Common myeloid progenitor, CD34-positive (primary cell): ENCODE data around the gene TRIO.

Experiments used
- CTCF ChIA-PET: fragments of 350-600 bp; sonication (Branson Sonifier 250); formaldehyde crosslinking; loops from one replicate; lab custom pipeline; 2021; ENCODE audit warnings: antibody characterized with exemption; lab: Charles Lee
- POLR2A ChIA-PET: fragments of 350-600 bp; sonication (Branson Sonifier 250); formaldehyde crosslinking; loops from one replicate; lab custom pipeline; 2021; ENCODE audit warnings: antibody characterized with exemption; lab: Charles Lee
- DNase-seq, 3 donors: peaks; one replicate each; pipeline versions ENCODE4 v3.0.0 to v3.0.0-alpha.2; 2013
- H3K27ac ChIP-seq, 2 experiments: 1 replicate in 1 of 2; 2 replicates in 1 of 2; pipeline ENCODE4 v1.7.0; 2013; ENCODE audit warnings: inconsistent platforms in 2 of 2, low read length in 2 of 2, mild to moderate bottlenecking in 2 of 2, low read depth in 1 of 2, moderate library complexity in 1 of 2; ENCODE audit not compliant: severe bottlenecking in 2 of 2, insufficient read depth in 1 of 2, poor library complexity in 1 of 2
- H3K27me3 ChIP-seq, 5 experiments: replicated peaks in 2 of 5; 1 replicate in 3 of 5; 2 replicates in 2 of 5; pipeline versions ENCODE4 v1.6.1 to v1.7.0; 2013; ENCODE audit warnings: low read length in 4 of 5, mild to moderate bottlenecking in 2 of 5, moderate library complexity in 2 of 5, inconsistent platforms in 1 of 5; ENCODE audit not compliant: insufficient read depth in 5 of 5, control insufficient read depth in 4 of 5
- H3K36me3 ChIP-seq, 4 experiments: 1 replicate in 2 of 4; 2 replicates in 2 of 4; pipeline versions ENCODE4 v1.6.1 to v1.7.0; 2013; ENCODE audit warnings: low read length in 3 of 4, control low read depth in 1 of 4, mild to moderate bottlenecking in 1 of 4; ENCODE audit not compliant: control insufficient read depth in 4 of 4, insufficient read depth in 4 of 4
- H3K4me1 ChIP-seq, 4 experiments: 1 replicate in 3 of 4; 2 replicates in 1 of 4; pipeline versions ENCODE4 v1.6.1 to v1.7.1; 2013; ENCODE audit warnings: low read length in 3 of 4, mild to moderate bottlenecking in 3 of 4, control low read depth in 1 of 4, inconsistent platforms in 1 of 4, moderate library complexity in 1 of 4; ENCODE audit not compliant: control insufficient read depth in 4 of 4, insufficient read depth in 4 of 4; ENCODE audit errors: control extremely low read depth in 1 of 4
- H3K4me3 ChIP-seq, 7 experiments: 1 replicate in 4 of 7; 2 replicates in 3 of 7; pipeline versions ENCODE4 v1.5.1 to v1.7.0; 2013; ENCODE audit warnings: mild to moderate bottlenecking in 7 of 7, low read length in 6 of 7, moderate library complexity in 6 of 7, inconsistent platforms in 2 of 7, low read depth in 2 of 7, control low read depth in 1 of 7; ENCODE audit not compliant: insufficient read depth in 4 of 7, control insufficient read depth in 1 of 7; ENCODE audit errors: extremely low read depth in 1 of 7
- H3K9me3 ChIP-seq, 5 experiments: 1 replicate in 4 of 5; 2 replicates in 1 of 5; pipeline versions ENCODE4 v1.6.1 to v1.7.1; 2013; ENCODE audit warnings: low read length in 4 of 5, mild to moderate bottlenecking in 2 of 5, inconsistent platforms in 1 of 5, low read depth in 1 of 5, moderate library complexity in 1 of 5; ENCODE audit not compliant: control insufficient read depth in 4 of 5, insufficient read depth in 2 of 5; ENCODE audit errors: control extremely low read depth in 1 of 5
- WGBS: methylation state at CpG from one replicate; pipeline ENCODE4 v1.1.5; 2013; ENCODE audit not compliant: insufficient coverage; 5-methylcytosine and 5-hydroxymethylcytosine counted together

Gene TRIO

DNA sequence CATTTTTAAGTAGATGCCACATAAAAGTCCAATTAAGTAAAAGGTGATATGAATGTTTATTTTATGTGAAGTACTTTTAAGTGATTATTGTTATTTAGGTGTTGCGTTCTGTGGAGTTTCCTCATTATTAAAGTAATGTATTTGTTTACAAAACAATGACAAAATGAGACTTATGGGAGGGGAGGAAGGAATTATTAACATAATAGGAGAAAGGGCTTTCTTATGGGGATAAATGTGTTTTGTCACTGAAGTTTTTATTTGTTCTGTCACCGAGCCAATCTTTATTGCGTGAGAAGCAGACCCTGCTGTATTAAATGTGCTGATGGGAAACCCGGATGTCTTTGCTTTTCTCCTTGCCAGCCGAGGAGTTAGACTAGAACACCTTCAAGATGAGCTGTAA lies 44.5 kb downstream of the TRIO start:
- CTCF ChIA-PET, result interaction anchor here (1.0 kb wide), 2 partner anchors 9 to 12 kb away, joined by 3 read pairs; no protein-coding TSS in a partner anchor
- H3K27me3 ChIP-seq, result no peaks in the 10 kb centered on the region
- WGBS, result 94% methylated on average over 3 of the region's 5 CpGs
- peaks cover 0 to 26% (median 7%) of the 10 kb centered on the region in 4 experiments for H3K4me1 ChIP-seq
- H3K36me3 ChIP-seq, result no peaks in the 10 kb centered on the region
- H3K9me3 ChIP-seq, result no peaks in the 10 kb centered on the region
- H3K4me3 ChIP-seq, result no peak overlapping the region
- POLR2A ChIA-PET, result no interaction called here
- DNase-seq, result no peak
- no peak overlapping the region for H3K27ac ChIP-seq

DNA sequence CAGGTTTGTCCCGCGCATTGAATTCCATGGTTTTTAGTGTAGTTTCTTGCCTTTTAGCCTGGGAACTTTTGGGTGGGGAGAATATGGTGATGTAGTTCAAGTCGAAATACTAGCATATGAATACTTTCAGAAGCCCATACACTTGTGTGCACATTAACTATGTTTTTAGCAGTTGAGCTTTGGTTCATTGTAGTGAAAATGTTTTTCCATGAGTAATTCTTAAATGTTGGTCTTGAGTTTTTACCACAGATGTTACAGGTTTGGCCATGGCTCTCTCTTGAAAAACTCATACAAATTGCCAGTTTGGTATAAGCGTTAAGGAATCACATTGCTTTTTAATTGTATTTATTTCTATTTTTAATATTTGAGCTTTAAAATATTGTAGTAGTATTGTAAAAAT lies 45.6 kb downstream of the TRIO start:
- H3K27ac ChIP-seq, result no peak overlapping the region
- H3K4me1 ChIP-seq, result peaks cover 0 to 26% (median 7%) of the 10 kb centered on the region in 4 experiments
- H3K36me3 ChIP-seq, result peaks cover 0 to under 1% (median 0%) of the 10 kb centered on the region in 4 experiments
- no peak overlapping the region for H3K4me3 ChIP-seq
- POLR2A ChIA-PET, result no interaction called here
- H3K9me3 ChIP-seq, result no peaks in the 10 kb centered on the region
- no peak for DNase-seq
- no peaks in the 10 kb centered on the region for H3K27me3 ChIP-seq
- no CpG with 5 or more reads among the region's 4 CpGs for WGBS
- CTCF ChIA-PET, result interaction anchor here (0.8 to 1.5 kb wide), 2 partner anchors 8 to 12 kb away, joined by 3 read pairs; no protein-coding TSS in a partner anchor

DNA sequence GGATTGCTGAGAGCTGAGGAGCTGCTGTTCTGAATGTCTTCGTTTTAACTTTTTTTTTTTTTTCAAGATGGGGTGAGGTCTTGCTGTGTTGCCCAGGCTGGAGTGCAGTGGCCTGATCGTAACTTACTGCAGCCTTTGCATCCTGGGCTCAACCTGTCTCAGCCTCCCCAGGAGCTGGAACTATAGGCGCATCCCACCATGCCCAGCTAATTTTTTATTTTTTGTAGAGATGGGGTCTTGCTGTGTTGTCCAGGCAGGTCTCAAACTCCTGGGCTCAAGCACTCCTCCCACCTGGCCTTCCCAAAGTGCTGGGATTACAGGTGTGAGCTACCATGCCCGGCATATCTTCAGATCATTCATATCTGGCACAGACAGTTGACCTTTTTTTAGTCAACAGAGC lies 46.5 kb downstream of the TRIO start:
- Histone ChIP-seq H3K4me1 (peaks cover 0 to 26% (median 7%) of the 10 kb centered on the region in 4 experiments), H3K27me3 (no peaks in the 10 kb centered on the region), H3K36me3 (peaks cover 0 to 2% (median 0%) of the 10 kb centered on the region in 4 experiments), H3K27ac (no peak overlapping the region), H3K9me3 (no peaks in the 10 kb centered on the region), H3K4me3 (no peak overlapping the region)
- POLR2A ChIA-PET, result no interaction called here
- CTCF ChIA-PET, result interaction anchor here (0.8 to 1.5 kb wide), 3 partner anchors 9 to 43 kb away, joined by 3 read pairs; no protein-coding TSS in a partner anchor
- DNase-seq, result no peak
- 92% methylated on average over 2 of the region's 4 CpGs for WGBS

DNA sequence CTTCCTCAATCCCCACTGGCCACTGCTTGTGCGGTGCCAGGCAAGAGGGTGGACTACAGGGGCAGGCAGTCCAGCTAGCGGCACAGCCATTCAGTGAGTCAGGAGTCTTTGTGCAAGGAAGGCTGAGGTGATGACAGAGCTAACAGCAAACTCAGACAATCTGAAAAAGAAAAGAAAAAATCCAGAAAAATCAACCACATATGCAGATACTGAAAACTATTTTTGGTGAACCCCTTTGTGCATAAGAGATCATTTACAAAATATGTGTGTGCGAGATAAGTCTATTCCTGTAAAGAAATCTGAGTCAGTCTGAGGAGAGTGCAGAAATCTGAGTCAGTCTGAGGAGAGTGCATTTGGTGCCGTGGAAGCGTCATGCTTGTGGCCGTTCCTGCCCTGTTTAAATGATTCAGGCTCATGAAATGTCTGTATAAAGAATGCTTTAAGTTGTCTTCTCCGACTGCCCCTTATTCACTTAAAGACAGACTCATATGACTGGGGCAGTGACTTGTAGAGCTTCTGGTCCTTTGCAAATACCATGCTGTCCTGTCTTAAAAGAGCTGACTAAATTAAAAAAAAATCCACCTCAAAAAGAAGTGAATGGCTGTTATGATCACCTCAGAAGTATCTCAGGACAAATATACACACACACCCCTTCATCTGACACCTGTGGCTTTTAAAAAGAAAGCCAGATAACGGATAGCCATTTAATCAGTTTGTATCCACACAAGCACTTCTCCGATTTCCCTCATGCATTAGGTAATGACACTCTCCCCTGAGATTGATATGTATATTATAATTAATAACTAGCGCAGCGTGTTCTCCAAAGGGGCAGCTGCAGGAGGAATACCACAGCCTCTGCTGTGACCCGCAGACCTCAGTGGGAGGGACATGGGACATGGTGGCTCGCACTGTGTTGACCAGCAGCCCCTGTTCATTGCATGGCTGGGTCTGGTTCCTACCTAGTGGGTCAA lies 47.3 kb downstream of the TRIO start:
- Histone ChIP-seq H3K4me1 (peaks cover 0 to 21% (median 7%) of the 10 kb centered on the region in 4 experiments), H3K4me3 (no peak overlapping the region), H3K27me3 (no peaks in the 10 kb centered on the region), H3K9me3 (no peaks in the 10 kb centered on the region), H3K36me3 (peaks cover 0 to 2% (median 0%) of the 10 kb centered on the region in 4 experiments), H3K27ac (no peak overlapping the region)
- ChIA-PET CTCF (interaction anchor here (1.1 to 1.7 kb wide), 3 partner anchors 13 to 43 kb away, joined by 3 to 6 read pairs (median 3); no protein-coding TSS in a partner anchor), POLR2A (interaction anchor here (0.9 kb wide), 1 partner anchor 14 kb away, joined by 3 read pairs; no protein-coding TSS in a partner anchor)
- WGBS, result 85% methylated on average over 7 of the region's 13 CpGs
- peak in 1 of 3 donors; percentile 52 for DNase-seq

DNA sequence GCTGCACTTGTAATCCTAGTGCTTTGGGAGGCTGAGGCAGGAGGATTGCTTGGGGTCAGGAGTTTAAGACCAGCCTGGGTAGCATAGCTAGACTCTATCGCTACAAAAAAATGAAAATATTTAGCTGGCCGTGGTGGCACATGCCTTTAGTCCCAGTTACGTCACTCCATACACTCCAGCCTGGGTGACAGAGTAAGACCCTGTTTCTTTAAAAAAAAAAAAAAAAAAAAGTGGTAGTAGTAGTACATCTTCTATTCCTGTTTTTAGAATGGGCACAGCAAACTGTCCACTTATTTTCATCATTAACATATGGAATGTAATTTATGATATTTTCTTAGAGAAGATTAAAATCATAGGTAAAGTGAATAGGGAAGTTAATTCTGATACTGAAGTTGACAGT lies 48.2 kb downstream of the TRIO start:
- H3K36me3 ChIP-seq, result peaks cover 0 to 2% (median 0%) of the 10 kb centered on the region in 4 experiments
- H3K27me3 ChIP-seq, result no peaks in the 10 kb centered on the region
- no peak overlapping the region for H3K27ac ChIP-seq
- WGBS, result 80% methylated on average over 2 of the region's 3 CpGs
- H3K4me1 ChIP-seq, result peaks cover 0 to 20% (median 7%) of the 10 kb centered on the region in 4 experiments
- no peak for DNase-seq
- H3K9me3 ChIP-seq, result no peaks in the 10 kb centered on the region
- H3K4me3 ChIP-seq, result no peak overlapping the region
- POLR2A ChIA-PET, result interaction anchor here (0.9 kb wide), 1 partner anchor 14 kb away, joined by 3 read pairs; no protein-coding TSS in a partner anchor
- CTCF ChIA-PET, result interaction anchor here (1.2 to 1.7 kb wide), 3 partner anchors 9 to 18 kb away, joined by 3 to 6 read pairs (median 3); no protein-coding TSS in a partner anchor

DNA sequence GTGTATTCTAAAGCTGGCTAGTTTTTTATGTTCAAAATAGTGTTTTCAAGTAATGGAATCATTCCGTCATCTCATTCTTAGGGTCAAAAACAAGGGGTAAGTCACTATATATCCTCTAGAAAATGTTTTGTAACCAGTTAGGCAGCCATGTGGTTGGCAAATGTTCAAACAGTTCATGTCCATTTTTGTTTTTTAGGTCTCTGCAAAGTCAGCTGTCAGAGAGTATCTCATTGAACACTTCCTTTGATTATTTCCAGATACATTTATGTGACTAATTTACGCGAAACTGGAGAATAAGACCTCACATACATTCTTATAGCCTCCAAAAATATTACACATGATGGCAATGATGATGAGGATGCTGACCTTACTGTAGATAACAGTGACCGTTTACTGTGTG lies 50.4 kb downstream of the TRIO start:
- 100% methylated on average over 1 of the region's 4 CpGs for WGBS
- peaks cover 0 to 3% (median 0%) of the 10 kb centered on the region in 4 experiments for H3K36me3 ChIP-seq
- ChIA-PET CTCF (interaction anchor here (0.8 to 1.4 kb wide), 4 partner anchors 9 to 77 kb away, joined by 3 read pairs; no protein-coding TSS in a partner anchor), POLR2A (no interaction called here)
- no peaks in the 10 kb centered on the region for H3K9me3 ChIP-seq
- H3K27ac ChIP-seq, result no peak overlapping the region
- H3K27me3 ChIP-seq, result no peaks in the 10 kb centered on the region
- DNase-seq, result no peak
- peaks cover 0 to 20% (median 7%) of the 10 kb centered on the region in 4 experiments for H3K4me1 ChIP-seq
- H3K4me3 ChIP-seq, result no peak overlapping the region
